SKM-1 (cell line): Measurements from ENCODE around the gene WDR89.
"Not testable (repeated sequence)": the region's sequence is repeated elsewhere in the genome, so short reads cannot be mapped to it uniquely, and the experiment has no call there.

Experiments used
- DNase-seq: peaks from one replicate; lab custom pipeline; 2025; ENCODE audit not compliant: unreplicated experiment; lab: John Stamatoyannopoulos, UW

The WDR89 gene

GRCh38 chr14:63598807-63599206 lies 42.9 kb downstream of the WDR89 start:
- DNase-seq, result no peak

GRCh38 chr14:63596998-63597658 lies 44.5 kb downstream of the WDR89 start:
- DNase-seq, result no peak

GRCh38 chr14:63594455-63595372 lies 47.0 kb downstream of the WDR89 start:
- no peak for DNase-seq

GRCh38 chr14:63583046-63583445 lies 58.6 kb downstream of the WDR89 start:
- not testable (repeated sequence) for DNase-seq

- no peak for DNase-seq
Measured at GRCh38 chr14:63581491-63581890, 60.2 kb downstream of the WDR89 start.

DNA sequence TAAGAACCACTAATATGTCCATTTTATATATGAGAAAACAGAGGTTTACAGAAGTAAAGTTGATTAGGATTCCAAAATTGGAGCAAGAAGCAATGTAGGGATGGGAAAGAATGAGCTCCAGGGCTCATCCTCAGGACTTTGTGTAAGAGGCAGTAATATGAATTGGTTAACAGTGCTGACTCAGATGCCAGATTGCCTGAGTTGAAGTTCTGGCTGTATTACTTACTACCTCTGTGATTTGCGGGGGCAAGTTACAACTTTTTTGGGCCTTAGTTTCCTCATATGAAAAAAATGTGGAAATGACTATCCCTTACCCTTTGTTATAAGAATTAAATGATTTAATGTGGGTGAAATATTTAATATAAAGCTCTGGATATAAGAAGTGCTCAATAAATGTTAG lies 63.4 kb downstream of the WDR89 start:
- no peak for DNase-seq

- no peak for DNase-seq
Measured at GRCh38 chr14:63573581-63573980, 68.1 kb downstream of the WDR89 start.

- no peak for DNase-seq
Measured at GRCh38 chr14:63565448-63565847, 76.2 kb downstream of the WDR89 start.

DNA sequence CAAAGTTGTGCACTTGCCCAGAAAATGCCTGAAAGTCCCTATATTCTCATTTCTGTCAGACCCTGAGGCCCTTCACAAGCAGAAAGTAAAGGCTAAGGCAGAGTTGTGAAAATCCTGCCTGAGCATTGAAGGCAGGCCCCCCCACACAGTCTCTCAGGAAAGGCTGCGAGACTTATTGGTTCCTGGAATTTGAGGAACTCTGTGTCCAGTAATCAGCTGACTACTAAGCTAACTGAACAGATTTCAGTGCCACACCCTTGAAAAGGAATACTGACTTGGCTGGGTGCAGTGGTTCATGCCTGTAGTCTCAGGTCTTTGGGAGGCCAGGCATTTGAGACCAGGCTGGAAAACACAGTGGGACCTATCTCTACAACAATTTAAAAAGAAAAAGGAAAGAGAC lies 77.4 kb downstream of the WDR89 start:
- no peak for DNase-seq

- no peak for DNase-seq
Measured at GRCh38 chr14:63563370-63564026, 78.2 kb downstream of the WDR89 start.

DNA sequence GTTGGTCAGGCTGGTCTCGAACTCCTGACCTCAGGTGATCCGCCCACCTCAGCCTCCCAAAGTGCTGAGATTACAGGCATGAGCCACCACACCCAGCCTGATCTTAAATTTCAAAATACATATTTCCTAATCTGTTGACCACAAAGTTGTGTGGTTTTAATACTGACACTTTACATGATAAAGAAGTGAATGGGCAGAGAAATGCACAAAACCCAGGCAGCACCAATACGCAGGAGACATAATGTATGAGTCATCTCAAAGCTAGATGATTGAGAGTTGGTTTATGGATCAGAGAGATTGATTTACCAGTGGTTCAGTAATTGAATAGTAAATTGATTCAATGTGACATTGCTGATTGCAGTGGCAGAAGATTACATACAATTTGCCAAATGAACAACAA lies 79.3 kb downstream of the WDR89 start:
- DNase-seq, result no peak

DNA sequence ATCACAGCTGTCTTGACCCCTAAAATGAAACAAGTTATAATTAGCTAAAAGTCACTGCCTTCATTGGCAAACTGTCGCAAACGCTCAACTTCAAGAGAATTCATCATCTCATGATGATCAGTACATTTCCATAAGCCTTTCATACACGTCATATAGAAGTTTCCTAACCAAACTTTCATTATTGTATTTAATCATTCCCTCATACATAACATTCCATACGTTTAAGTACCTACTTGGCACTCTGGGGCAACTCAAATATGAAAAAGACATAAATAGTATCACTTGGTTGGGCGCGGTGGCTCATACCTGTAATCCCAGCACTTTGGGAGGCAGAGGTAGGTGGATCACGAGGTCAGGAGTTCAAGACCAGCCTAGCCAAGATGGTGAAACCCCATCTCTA lies 86.1 kb downstream of the WDR89 start:
- DNase-seq, result no peak

GRCh38 chr14:63551332-63551731 lies 90.3 kb downstream of the WDR89 start:
- no peak for DNase-seq

- no peak for DNase-seq
Measured at GRCh38 chr14:63547798-63548335, 93.8 kb downstream of the WDR89 start.
